PC-9 (cell line): ENCODE measurements around the gene GFRA1.

Source experiments
- CTCF ChIP-seq: fragments of 200-600 bp; sonication (generic); conservative IDR thresholded peaks from 2 replicates; pipeline ENCODE4 v1.6.1; 2017; ENCODE audit warnings: mixed run types, antibody characterized with exemption, mild to moderate bottlenecking, moderate library complexity
- EZH2 ChIP-seq: fragments of 200-600 bp; sonication (generic); IDR thresholded peaks from 2 replicates; pipeline ENCODE4 v1.8.0; 2017; ENCODE audit warnings: antibody characterized with exemption, low read depth

- no peak for TF ChIP-seq CTCF
- no peak for TF ChIP-seq EZH2
Measured at GRCh38 chr10:116039612-116040011, 233.4 kb downstream of the GFRA1 start.
